ENCODE measurements around the gene CHST11.

The CHST11 gene

GRCh38 chr12:104707194-104707593 is 250.4 kb downstream of the CHST11 start:
- DNase-seq, result no peak

DNA sequence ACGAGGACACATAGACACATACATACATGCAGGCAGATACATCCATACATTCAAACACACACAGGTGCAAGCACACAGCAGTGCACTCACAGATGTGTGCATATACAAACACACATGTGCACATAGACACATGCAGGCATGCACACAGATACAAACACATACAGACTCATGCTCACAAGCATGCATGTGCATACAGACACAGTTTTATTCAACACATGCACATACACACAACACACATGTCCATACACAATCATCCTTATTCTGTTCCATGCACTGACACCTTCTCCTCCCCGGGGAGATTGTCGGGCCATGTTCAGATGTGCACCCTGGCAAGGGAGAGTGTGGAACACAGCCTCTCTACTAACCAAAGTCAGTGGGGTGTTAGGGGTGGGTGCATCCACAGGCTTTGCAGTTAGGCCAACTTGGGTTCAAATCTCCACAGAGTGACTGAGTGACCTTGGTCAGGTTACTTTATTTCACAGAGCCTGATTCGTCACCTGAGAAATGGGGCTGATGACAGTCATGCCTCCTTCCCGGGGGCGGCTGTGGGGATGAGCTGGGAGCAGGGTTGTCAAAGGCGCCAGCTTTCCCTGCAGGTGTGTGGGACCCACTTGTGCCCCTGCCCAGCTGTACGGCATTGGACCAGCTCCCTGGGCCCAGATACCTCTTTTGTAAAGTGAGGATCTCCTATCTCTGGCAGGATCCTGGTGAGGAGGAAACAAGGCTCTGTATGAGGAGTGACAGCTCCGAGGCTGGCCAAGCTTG is 251.2 kb downstream of the CHST11 start:
- DNase-seq, result no peak

- no peak for DNase-seq
Measured at GRCh38 chr12:104708891-104709290, 252.1 kb downstream of the CHST11 start.

DNA sequence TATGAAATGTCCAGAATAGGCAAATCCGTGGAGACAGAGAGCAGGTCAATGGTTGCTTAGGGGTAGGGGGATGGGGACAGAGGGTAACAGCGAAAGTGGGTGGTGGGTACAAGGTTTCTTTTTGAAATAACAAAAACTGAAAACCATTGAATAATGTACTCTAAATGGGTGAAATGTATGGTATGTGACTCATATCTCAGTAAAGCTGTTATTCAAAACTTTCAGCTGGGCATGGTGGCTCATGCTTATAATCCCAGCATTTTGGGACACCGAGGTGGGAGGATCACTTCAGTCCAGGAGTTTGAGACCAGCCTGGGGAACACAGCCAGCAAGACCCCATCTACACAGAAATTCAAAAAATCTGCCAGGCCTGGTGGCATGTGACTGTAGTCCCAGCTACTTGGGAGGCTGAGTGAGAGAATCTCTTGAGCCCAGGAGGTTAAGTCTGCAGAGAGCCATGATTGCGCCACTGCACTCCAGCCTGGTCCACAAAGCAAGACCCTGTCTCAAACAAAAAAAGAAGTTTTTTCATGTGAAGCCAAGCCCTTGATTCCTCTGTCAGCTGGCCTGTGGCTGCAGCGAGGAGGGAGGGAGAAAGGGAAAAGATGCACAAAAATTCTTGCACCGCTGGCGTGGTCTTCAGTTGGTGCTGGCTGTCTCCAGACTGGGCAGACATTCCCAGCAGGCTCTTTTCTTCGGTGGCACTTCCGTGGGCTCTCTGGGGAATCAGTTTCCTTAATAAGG is 253.1 kb downstream of the CHST11 start:
- DNase-seq, result no peak

DNA sequence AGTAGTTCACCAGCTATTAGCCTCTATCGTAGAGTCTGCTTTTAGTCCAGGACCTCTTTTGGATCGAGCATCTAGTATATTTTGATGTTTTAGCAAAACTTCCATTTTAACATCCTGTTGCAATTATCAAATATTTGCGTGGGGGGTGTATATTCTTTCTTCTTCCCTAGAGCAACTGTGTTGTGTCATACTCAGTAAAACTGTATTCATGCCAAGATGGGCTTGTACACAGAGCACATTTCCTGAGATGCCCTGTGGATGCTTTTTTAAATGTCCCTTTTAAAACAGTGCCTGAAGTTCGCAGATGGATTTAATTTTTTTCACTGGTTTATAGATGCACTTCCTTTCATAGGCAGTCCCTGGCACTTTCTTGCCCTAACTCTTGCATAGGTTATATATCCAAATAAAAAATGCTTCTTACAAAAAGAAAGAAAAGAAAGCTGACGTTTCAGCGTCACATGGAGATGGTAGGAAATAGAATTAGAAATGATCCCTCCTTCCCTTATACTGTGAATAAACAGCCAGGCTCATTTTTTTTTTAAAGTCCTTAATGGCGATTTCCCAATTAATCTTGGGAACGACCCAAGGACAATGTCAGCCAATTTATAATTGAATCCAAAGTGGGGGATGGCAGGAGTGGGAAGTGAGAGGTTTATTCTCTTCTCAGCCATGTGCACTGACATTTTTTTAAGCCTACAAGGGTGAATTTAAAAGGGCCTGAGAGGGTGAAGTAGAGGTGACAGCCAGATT is 254.4 kb downstream of the CHST11 start:
- DNase-seq, result no peak

DNA sequence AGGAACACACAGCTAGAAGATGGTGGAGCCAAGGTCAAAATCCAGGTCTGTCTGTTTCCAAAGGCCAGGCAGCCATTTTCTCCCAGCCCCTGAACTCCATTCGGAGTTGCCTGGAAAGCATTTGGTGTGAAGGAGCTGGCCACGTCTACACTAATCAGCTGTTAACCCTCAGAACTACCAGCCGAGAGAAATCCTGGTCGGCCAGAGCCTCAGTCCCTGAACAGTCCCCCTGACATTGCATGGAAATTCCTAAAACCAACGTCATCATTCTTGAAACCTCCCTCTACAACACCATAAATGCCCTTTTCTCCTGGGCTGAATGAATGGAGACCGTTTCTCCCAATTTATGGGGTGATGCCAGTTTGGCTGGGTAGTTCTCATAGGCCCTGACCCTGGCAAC is 255.7 kb downstream of the CHST11 start:
- no peak for DNase-seq

DNA sequence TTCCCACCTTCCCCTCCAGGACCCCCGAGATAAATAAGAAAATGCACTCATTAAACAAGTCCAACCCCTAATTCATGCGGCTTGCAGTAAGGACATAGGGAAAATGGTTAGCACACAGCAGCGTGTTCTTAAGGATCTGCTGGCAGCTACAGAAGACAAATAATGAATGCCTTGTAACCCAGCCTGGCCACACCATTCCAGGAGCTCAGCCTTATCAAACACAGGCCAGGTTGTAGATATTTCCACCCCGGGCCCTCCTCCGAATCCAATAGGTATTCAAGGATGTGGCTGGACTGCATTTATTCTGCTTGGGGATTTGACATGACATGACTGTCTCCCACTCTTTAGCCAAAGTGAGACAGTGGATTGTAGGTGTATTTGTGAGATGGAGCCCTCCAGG is 256.2 kb downstream of the CHST11 start:
- DNase-seq, result no peak

- no peak for DNase-seq
Measured at GRCh38 chr12:104713444-104713843, 256.7 kb downstream of the CHST11 start.

GRCh38 chr12:104714369-104714768 is 257.6 kb downstream of the CHST11 start:
- no peak for DNase-seq

DNA sequence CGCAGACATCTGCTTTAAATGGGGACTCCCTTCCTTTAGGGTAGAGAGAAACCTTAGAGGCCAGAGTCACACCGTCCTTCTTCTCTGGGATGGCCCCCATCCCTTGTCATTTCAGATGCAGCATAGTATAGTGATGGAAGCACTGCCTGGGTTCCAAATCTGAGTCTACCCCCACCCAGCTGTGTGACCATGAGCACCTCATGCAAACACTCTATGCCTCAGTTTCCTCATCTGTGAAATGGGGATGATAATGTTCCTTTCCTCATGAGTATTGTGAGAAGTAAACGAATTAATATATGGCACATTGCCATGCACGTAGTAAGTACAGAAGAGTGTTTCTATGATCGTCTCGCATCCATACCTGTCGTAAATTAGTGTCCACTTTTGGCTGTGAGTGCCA is 259.4 kb downstream of the CHST11 start:
- DNase-seq, result no peak

GRCh38 chr12:104718304-104718929 is 261.7 kb downstream of the CHST11 start:
- no peak for DNase-seq

DNA sequence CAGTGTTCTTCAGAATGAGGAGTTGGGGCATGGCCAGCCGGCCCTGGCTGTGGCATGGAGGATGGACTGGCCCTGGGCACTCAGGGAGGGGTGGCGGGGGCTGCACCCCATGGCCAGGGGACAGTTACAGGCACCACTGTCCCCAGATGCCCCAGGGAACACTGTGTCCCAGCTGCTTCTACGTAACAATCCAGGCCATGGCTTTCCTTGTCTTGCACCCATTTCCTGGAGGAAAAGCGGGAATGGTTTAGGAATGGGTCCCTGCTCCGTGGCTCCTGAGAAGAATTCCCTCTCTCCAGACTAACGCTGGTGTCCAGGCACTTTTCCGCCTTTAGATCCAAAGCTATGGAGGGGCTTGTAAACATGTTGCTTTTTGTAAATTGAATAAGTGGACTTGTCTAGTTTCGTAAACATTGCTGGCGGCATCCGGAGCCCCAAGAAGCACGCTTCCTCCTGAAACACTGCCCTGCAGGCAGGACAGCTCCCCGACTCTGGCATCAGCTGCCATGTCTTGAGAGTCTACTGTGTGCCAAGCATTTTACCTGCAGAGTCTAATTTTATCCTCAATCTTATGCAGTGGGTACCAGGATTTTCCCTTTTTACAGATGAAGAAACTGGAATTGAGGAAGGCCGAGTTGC is 263.1 kb downstream of the CHST11 start:
- no peak for DNase-seq

DNA sequence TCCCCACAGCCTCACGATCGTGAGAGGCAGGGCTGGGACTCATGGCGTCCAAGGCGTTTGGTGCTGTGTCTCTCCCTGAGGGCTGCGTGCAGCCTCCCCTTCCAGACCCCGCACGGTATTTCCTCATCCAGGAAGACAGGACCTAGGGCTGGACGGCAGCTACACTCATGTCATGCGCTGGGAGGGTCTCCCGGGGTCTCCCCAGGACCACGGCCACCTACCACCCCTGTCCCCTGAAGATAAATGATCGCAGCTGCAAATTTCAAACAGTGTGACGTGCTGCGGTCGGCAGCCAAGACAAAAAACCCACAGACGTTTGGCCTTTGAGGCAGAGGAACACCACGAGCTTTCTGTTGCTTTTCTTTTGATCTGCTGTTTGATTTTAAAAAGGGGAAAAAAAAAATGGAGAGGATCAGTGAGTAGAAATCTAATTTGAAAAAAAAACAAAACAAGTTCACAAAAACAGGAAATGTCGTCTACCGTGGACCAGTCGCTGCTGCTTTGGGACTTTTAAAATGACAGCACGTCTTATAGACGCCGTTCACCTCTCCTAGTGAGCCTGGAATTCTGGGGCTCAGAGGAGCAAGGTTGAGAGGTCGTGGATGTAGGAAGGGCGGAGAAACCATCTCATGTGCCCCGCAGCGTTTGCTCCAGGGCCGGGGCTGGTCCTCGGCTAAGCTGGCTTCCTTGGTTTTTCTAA is 263.7 kb downstream of the CHST11 start:
- DNase-seq, result peak; percentile 84

DNA sequence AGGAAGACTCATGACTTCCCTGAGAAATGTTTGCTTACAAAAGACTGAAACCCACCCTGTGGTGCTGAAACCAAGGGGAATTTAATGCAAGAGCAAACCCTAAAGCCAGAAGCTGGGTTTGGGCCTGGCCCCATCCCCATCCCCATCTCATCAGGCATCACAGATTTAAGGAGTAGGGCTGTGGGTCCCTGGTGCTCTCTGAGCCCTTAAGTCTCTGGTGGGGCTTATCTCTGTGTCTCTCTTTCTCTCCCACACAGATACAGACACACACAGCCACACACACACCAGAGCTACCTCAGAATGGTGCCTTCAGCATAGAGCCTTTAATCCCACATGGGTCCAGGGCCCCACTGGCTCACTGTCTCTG is 264.3 kb downstream of the CHST11 start:
- DNase-seq, result no peak

GRCh38 chr12:104721936-104722335 is 265.2 kb downstream of the CHST11 start:
- no peak for DNase-seq

- DNase-seq, result no peak
Measured at GRCh38 chr12:104722601-104723534, 266.1 kb downstream of the CHST11 start.

DNA sequence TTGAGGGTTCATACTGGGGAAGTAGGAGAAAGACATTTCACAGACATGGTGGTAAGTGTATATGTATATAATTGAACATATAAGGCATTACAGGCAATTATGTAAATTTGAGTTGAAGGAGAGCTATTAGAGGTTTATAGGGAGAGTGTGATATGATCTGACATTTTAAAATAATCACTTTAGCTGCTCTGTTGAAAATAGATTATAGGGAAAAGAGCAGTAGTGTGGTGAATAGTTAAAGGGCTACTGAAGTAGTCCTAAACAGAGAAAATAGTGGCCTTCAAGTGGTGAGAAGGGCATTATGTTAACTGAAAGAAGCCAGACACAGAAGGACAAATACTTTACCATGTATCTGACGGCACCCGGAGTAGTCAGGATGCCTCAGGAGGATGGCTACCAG is 267.1 kb downstream of the CHST11 start:
- DNase-seq, result no peak

DNA sequence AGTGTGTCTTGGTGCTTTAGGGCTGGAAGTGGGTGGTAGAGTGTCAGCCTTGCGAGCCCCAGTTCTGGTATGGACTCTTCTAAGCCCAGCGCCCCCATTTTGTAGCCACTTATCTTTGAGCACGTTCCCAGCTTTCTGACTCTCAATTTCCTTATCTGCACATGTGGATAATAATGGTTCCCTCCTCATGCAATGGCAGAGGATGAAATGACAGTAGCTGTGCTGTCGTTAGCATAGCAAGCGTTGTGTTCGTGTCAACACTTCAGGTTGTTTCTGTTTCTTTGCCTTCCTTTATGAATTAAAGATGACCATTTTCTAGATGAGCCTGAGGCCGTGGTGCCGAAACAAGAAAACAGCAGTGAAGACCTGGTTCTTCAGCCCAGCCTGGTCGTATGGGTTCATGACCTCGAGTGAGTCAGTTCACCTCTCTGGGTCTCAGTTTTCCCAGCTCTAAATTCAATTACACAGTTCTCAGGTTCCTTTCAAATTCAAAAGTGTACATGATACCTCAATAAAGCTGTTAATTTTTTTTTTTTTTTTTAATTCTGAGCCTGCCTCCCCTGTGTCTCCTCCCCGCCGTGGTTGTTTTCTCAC is 268.3 kb downstream of the CHST11 start:
- DNase-seq, result no peak

- no peak for DNase-seq
Measured at GRCh38 chr12:104725610-104726009, 268.9 kb downstream of the CHST11 start.

GRCh38 chr12:104727726-104728465 is 271.1 kb downstream of the CHST11 start:
- DNase-seq, result no peak
